Trophoblast cell (in vitro differentiated cells and primary cell): ENCODE results near the gene PPIL1.

Source experiments
- DNase-seq, 2 donors: peaks; one replicate each; pipeline ENCODE4 v3.0.0-alpha.2; 2016
- H2AFZ ChIP-seq: 2 replicates; pipeline ENCODE4 v1.6.1; 2013; ENCODE audit warnings: low read length, moderate library complexity, mild to moderate bottlenecking; ENCODE audit not compliant: insufficient read depth, poor library complexity
- H2AK5ac ChIP-seq: 2 replicates; pipeline ENCODE4 v1.6.1; 2013; ENCODE audit warnings: mild to moderate bottlenecking, low read length
- H2BK120ac ChIP-seq: 2 replicates; pipeline ENCODE4 v1.6.1; 2013; ENCODE audit warnings: low read length, mild to moderate bottlenecking, moderate library complexity; ENCODE audit not compliant: insufficient read depth, poor library complexity
- H2BK12ac ChIP-seq: 2 replicates; pipeline ENCODE4 v1.6.1; 2013; ENCODE audit warnings: mild to moderate bottlenecking, low read length, moderate library complexity
- H2BK5ac ChIP-seq: 2 replicates; pipeline ENCODE4 v1.6.1; 2013; ENCODE audit warnings: low read length, low read depth, moderate library complexity, mild to moderate bottlenecking; ENCODE audit not compliant: poor library complexity
- H3K14ac ChIP-seq: 2 replicates; pipeline ENCODE4 v1.6.1; 2013; ENCODE audit warnings: mild to moderate bottlenecking, low read length
- H3K18ac ChIP-seq: 2 replicates; pipeline ENCODE4 v1.6.1; 2013; ENCODE audit warnings: mild to moderate bottlenecking, low read length
- H3K23ac ChIP-seq: 2 replicates; pipeline ENCODE4 v1.6.1; 2013; ENCODE audit warnings: low read length
- H3K27ac ChIP-seq: 2 replicates; pipeline ENCODE4 v1.5.1; 2013; ENCODE audit warnings: low read depth, mild to moderate bottlenecking, inconsistent platforms, low read length, moderate library complexity
- H3K27me3 ChIP-seq: 2 replicates; pipeline ENCODE4 v1.6.1; 2013; ENCODE audit warnings: inconsistent platforms, mild to moderate bottlenecking, low read length, moderate library complexity; ENCODE audit not compliant: insufficient read depth
- H3K36me3 ChIP-seq, 2 experiments: 1 replicate in 1 of 2; 2 replicates in 1 of 2; pipeline ENCODE4 v1.6.1; 2013; ENCODE audit warnings: low read length in 2 of 2, mild to moderate bottlenecking in 2 of 2, moderate library complexity in 1 of 2; ENCODE audit not compliant: insufficient read depth in 2 of 2, control insufficient read depth in 1 of 2
- H3K4ac ChIP-seq: 2 replicates; pipeline ENCODE4 v1.6.1; 2013; ENCODE audit warnings: low read depth, mild to moderate bottlenecking, low read length, moderate library complexity
- H3K4me1 ChIP-seq, 2 experiments: 1 replicate in 1 of 2; 2 replicates in 1 of 2; pipeline ENCODE4 v1.6.1; 2013; ENCODE audit warnings: low read length in 2 of 2, mild to moderate bottlenecking in 2 of 2, moderate library complexity in 1 of 2; ENCODE audit not compliant: insufficient read depth in 2 of 2, control insufficient read depth in 1 of 2
- H3K4me2 ChIP-seq: 2 replicates; pipeline ENCODE4 v1.6.1; 2013; ENCODE audit warnings: inconsistent platforms, mild to moderate bottlenecking, low read length, moderate library complexity
- H3K4me3 ChIP-seq: 2 replicates; pipeline ENCODE4 v1.5.1; 2013; ENCODE audit warnings: mild to moderate bottlenecking, low read depth, low read length, inconsistent platforms
- H3K79me1 ChIP-seq: one replicate; pipeline ENCODE4 v1.6.1; 2013; ENCODE audit warnings: low read length
- H3K79me2 ChIP-seq: 2 replicates; pipeline ENCODE4 v1.6.1; 2013; ENCODE audit warnings: low read length, mild to moderate bottlenecking; ENCODE audit not compliant: control insufficient read depth, insufficient read depth, poor library complexity
- H3K9ac ChIP-seq: 2 replicates; pipeline ENCODE4 v1.6.1; 2013; ENCODE audit warnings: mild to moderate bottlenecking, low read length
- H3K9me3 ChIP-seq: 2 replicates; pipeline ENCODE4 v1.6.1; 2013; ENCODE audit warnings: low read depth, mild to moderate bottlenecking, control low read depth, inconsistent platforms, low read length; ENCODE audit not compliant: insufficient read depth
- H4K12ac ChIP-seq: 2 replicates; pipeline ENCODE4 v1.6.1; 2013; ENCODE audit warnings: low read depth, mild to moderate bottlenecking, low read length, moderate library complexity
- H4K8ac ChIP-seq: 2 replicates; pipeline ENCODE4 v1.6.1; 2013; ENCODE audit warnings: low read depth, mild to moderate bottlenecking, low read length, moderate library complexity
- H4K91ac ChIP-seq: one replicate; pipeline ENCODE4 v1.6.1; 2013; ENCODE audit warnings: low read depth, mild to moderate bottlenecking, low read length, moderate library complexity
- WGBS: extraction: QIAGEN DNeasy Blood & Tissue Kit; methylation state at CpG from one replicate; pipeline ENCODE4 v1.1.7; 2013; ENCODE audit warnings: missing lambda C conversion rate; ENCODE audit not compliant: insufficient read length, insufficient coverage; ENCODE audit errors: extremely low coverage; 5-methylcytosine and 5-hydroxymethylcytosine counted together

Gene PPIL1

GRCh38 chr6:36805096-36805797 lies 69.4 kb downstream of the PPIL1 start:
- Histone ChIP-seq H3K14ac (no peak overlapping the region), H3K9ac (no peak overlapping the region), H3K79me1 (no peaks in the 10 kb centered on the region), H3K27ac (no peak overlapping the region), H3K4ac (no peak overlapping the region), H4K12ac (no peak overlapping the region), H3K18ac (no peak overlapping the region), H2BK120ac (no peak overlapping the region), H2AK5ac (no peak overlapping the region), H3K23ac (no peak overlapping the region), H3K4me1 (no peaks in the 10 kb centered on the region), H3K27me3 (no peaks in the 10 kb centered on the region), H3K9me3 (peaks cover 1% of the 10 kb centered on the region), H2BK12ac (no peak overlapping the region), H3K79me2 (no peaks in the 10 kb centered on the region), H3K4me3 (no peak overlapping the region), H3K36me3 (no peaks in the 10 kb centered on the region), H4K91ac (no peak overlapping the region), H2AFZ (no peak overlapping the region), H4K8ac (no peak overlapping the region), H3K4me2 (no peak overlapping the region), H2BK5ac (no peak overlapping the region)
- whole genome bisulfite sequencing: no CpG with 5 or more reads among the region's 7 CpGs
- DNase-seq: no peak
